K562 (cell line): ENCODE results near the gene MALRD1. TPM values are rescaled to one million over a fixed set of nuclear protein-coding genes. Genes with fewer than 3 reads are reported as not detected.

Experiments
- ATAC-seq: fragments of 200-7000 bp; cut with Tn5 transposase; 3 replicates; pipeline ENCODE4 v1.9.1; 2020; ENCODE audit warnings: moderate library complexity
- BruUV-seq: library from RNA; stranded (reverse); fragments of 400-500 nt; replicated peaks from 2 replicates; lab custom pipeline; 2021; lab: Mats Ljungman, UMichigan
- CTCF ChIA-PET: fragments of 300-600 bp; formaldehyde crosslinking; extraction: SDS; loops from one replicate; lab custom pipeline; 2021; ENCODE audit warnings: low intra/inter-chr PET ratio; lab: Yijun Ruan, JAX
- POLR2A ChIA-PET: fragments of 300-600, 350-650 bp; sonication (Branson Sonifier 250); formaldehyde crosslinking; extraction: SDS; loops from one replicate; lab custom pipeline; 2021; ENCODE audit warnings: antibody characterized with exemption, inconsistent platforms; lab: Yijun Ruan, JAX
- DNase-seq, 4 experiments: peaks; one replicate each; pipeline versions ENCODE4 v3.0.0 to v3.0.0-alpha.2; 2011 to 2018; ENCODE audit warnings: low spot score in 3 of 4, mixed read lengths in 3 of 4; ENCODE audit errors: extremely low read depth in 1 of 4
- FAIRE-seq: peaks from 2 replicates; lab custom pipeline; 2011; peaks lifted over from hg19 to GRCh38; lab: Jason Lieb, UNC
- H2AFZ ChIP-seq: 2 replicates; pipeline ENCODE4 v1.6.0; 2011; ENCODE audit warnings: low read depth, low read length, control low read depth, inconsistent platforms
- H3K27ac ChIP-seq: fragments of 200-600 bp; 3 replicates; pipeline ENCODE4 v1.8.0; 2011; ENCODE audit warnings: low read depth, mild to moderate bottlenecking, control low read depth, inconsistent platforms, low read length, moderate library complexity, mixed read lengths; ENCODE audit errors: extremely low read depth
- H3K27me3 ChIP-seq, 2 experiments: fragments of 300-600 bp in 1 of 2; 2 replicates in 1 of 2; 3 replicates in 1 of 2; pipeline versions ENCODE4 v1.6.0 to v1.8.0; 2011; ENCODE audit warnings: inconsistent platforms in 2 of 2, low read length in 2 of 2, mild to moderate bottlenecking in 1 of 2, mixed read lengths in 1 of 2, moderate library complexity in 1 of 2; ENCODE audit not compliant: control insufficient read depth in 2 of 2, insufficient read depth in 2 of 2
- H3K36me3 ChIP-seq: fragments of 300-600 bp; 3 replicates; pipeline ENCODE4 v1.8.0; 2011; ENCODE audit warnings: mild to moderate bottlenecking, low read length, inconsistent platforms; ENCODE audit not compliant: control insufficient read depth, insufficient read depth
- H3K4me1 ChIP-seq, 2 experiments: fragments of 200-600 bp in 1 of 2; replicated peaks in 1 of 2; 2 replicates in 1 of 2; 3 replicates in 1 of 2; pipeline versions ENCODE4 v1.5.1 to v1.8.0; 2011; ENCODE audit warnings: inconsistent platforms in 2 of 2, low read length in 2 of 2, mild to moderate bottlenecking in 1 of 2, mixed read lengths in 1 of 2, moderate library complexity in 1 of 2; ENCODE audit not compliant: control insufficient read depth in 2 of 2, insufficient read depth in 2 of 2
- H3K4me2 ChIP-seq: 2 replicates; pipeline ENCODE4 v1.6.1; 2011; ENCODE audit warnings: low read length, control low read depth, inconsistent platforms, mixed read lengths; ENCODE audit not compliant: insufficient read depth
- H3K4me3 ChIP-seq: fragments of 200-600 bp; sonication (generic), shearing (Covaris generic); 2 replicates; pipeline ENCODE4 v1.5.1; 2016; ENCODE audit warnings: control low read depth, inconsistent platforms
- H3K79me2 ChIP-seq: fragments of 200-600 bp; 3 replicates; pipeline ENCODE4 v1.8.0; 2011; ENCODE audit warnings: low read length, inconsistent platforms; ENCODE audit not compliant: control insufficient read depth, insufficient read depth
- H3K9ac ChIP-seq, 2 experiments: 2 replicates each; pipeline versions ENCODE4 v1.6.0 to v1.6.1; 2011; ENCODE audit warnings: low read depth in 2 of 2, low read length in 2 of 2, control low read depth in 1 of 2, inconsistent platforms in 1 of 2, mild to moderate bottlenecking in 1 of 2, mixed read lengths in 1 of 2; ENCODE audit not compliant: insufficient read depth in 1 of 2
- H3K9me1 ChIP-seq: one replicate; pipeline ENCODE4 v1.6.0; 2011; ENCODE audit warnings: inconsistent platforms, mild to moderate bottlenecking, low read length, moderate library complexity; ENCODE audit not compliant: control insufficient read depth, insufficient read depth
- H3K9me3 ChIP-seq: replicated peaks from 2 replicates; pipeline ENCODE4 v1.5.1; 2011; ENCODE audit warnings: low read depth, low read length, inconsistent platforms; ENCODE audit not compliant: control insufficient read depth, insufficient read depth
- H4K20me1 ChIP-seq: replicated peaks from 2 replicates; pipeline ENCODE4 v1.6.1; 2011; ENCODE audit warnings: low read length, inconsistent platforms, mixed read lengths; ENCODE audit not compliant: control insufficient read depth, insufficient read depth
- CHCHD3 ChIP-seq: fragments of 250-450 bp; sonication (Bioruptor Pico); IDR thresholded peaks from 2 replicates; pipeline ENCODE4 v2.1.2; 2022; ENCODE audit warnings: mild to moderate bottlenecking
- FOSL1 ChIP-seq: fragments of 200-800 bp; sonication (Bioruptor generic); conservative IDR thresholded peaks from 2 replicates; pipeline ENCODE4 v1.6.1; 2016; ENCODE audit warnings: missing genetic modification characterization, missing compliant biosample characterization
- FUS ChIP-seq: fragments of 200-400 bp; formaldehyde crosslinking; optimal IDR thresholded peaks from 2 replicates; pipeline ENCODE3; 2017; ENCODE audit warnings: low read depth, low read length
- HDAC8 ChIP-seq: fragments of 450-650 bp; IDR thresholded peaks from 2 replicates; pipeline ENCODE4 v1.6.1; 2016; ENCODE audit warnings: mild to moderate bottlenecking, missing genetic modification characterization, moderate library complexity, missing compliant biosample characterization
- TFE3 ChIP-seq: fragments of 450-650 bp; formaldehyde crosslinking; IDR thresholded peaks from 2 replicates; pipeline ENCODE4 v1.4.0; 2020; ENCODE audit warnings: mild to moderate bottlenecking, mixed read lengths
- ZNF124 ChIP-seq: sonication (generic); formaldehyde crosslinking; IDR thresholded peaks from 2 replicates; pipeline ENCODE4 v1.8.1; 2022; ENCODE audit warnings: missing genetic modification reagents
- WGBS: fragments of 100-300 bp; shearing (Covaris generic); methylation state at CpG from one replicate; pipeline ENCODE4 v1.1.6; 2016; ENCODE audit warnings: low coverage, mixed read lengths; ENCODE audit not compliant: insufficient coverage; ENCODE audit errors: missing lambda C conversion rate; 5-methylcytosine and 5-hydroxymethylcytosine counted together
- in situ Hi-C: fragments of 300-500 bp; cut with MboI; formaldehyde crosslinking; loops from 4 replicates; pipeline ENCODE4 v1.15.0; 2018; ENCODE audit warnings: inconsistent platforms, mixed read lengths
- intact Hi-C: fragments of 100-400 bp; cut with micrococcal nuclease; formaldehyde crosslinking; loops from 2 replicates; pipeline ENCODE4 v1.14.2; 2022
- polyA plus RNA-seq, 8 experiments: library from polyadenylated mRNA; depleted of rRNA in 4 of 8; stranded (reverse) in 5 of 8; unstranded in 3 of 8; fragments of >200 nt; fragmentation: Nextera tagmentation in 2 of 8; fragmentation: Illumina TruSeq in 1 of 8; extraction: Ambion mirVana in 2 of 8; extraction: Trizol in 1 of 8; gene quantifications; 2 replicates each; pipeline versions ENCODE4 v1.2.1 to v1.2.3, GENCODE V29; 2011 to 2014; ENCODE audit warnings: inconsistent platforms in 1 of 8, missing spikeins in 1 of 8
- total RNA-seq, 7 experiments: library from RNA; depleted of rRNA in 6 of 7; stranded (reverse); fragments of >200 nt in 6 of 7; fragmentation: Illumina TruSeq in 2 of 7; extraction: Trizol in 2 of 7; gene quantifications; 2 replicates each; pipeline versions ENCODE4 v1.2.1 to v1.2.3, GENCODE V29; 2011 to 2021; ENCODE audit warnings: low replicate concordance in 1 of 7

The MALRD1 gene
- total and polyA plus RNA-seq, 9 of the 15 experiments (the other 6 are each of a cell fraction or from before 2014, with no cell fraction given) = not detected

- TF ChIP-seq HDAC8 = no peak
- TF ChIP-seq FOSL1 = no peak
- TF ChIP-seq, all 486 proteins: peak for 0
Measured at GRCh38 chr10:19221216-19221615, 172.6 kb downstream of the MALRD1 start (continued).

- Histone ChIP-seq H3K9me3 (no peaks in the 10 kb centered on the region), H3K9me1 (no peaks in the 10 kb centered on the region), H3K79me2 (no peaks in the 10 kb centered on the region), H4K20me1 (no peaks in the 10 kb centered on the region), H3K4me1 (no peaks in the 10 kb centered on the region), H3K9ac (no peak overlapping the region), H3K36me3 (no peaks in the 10 kb centered on the region), H3K4me3 (no peak overlapping the region), H3K4me2 (no peak overlapping the region), H2AFZ (no peak overlapping the region), H3K27me3 (no peaks in the 10 kb centered on the region), H3K27ac (no peak overlapping the region)
- no TSS peak for BruUV-seq
- TF ChIP-seq FUS (no peak), TFE3 (CRISPR knock-in tag) (peak; percentile 87), ZNF124 (CRISPR knock-in tag) (no peak), CHCHD3 (CRISPR knock-in tag) (no peak)
- DNase-seq (no peak), ATAC-seq (no peak), FAIRE-seq (no peak)
- intact Hi-C loops (no loop called here), in situ Hi-C loops (no loop called here)
- ChIA-PET CTCF (no interaction called here), POLR2A (no interaction called here)
- 0% methylated on average over 2 of the region's 2 CpGs for WGBS
Measured at GRCh38 chr10:19226025-19226424, 177.4 kb downstream of the MALRD1 start.
